T-helper 2 cell treated with Interferon-gamma antibody and Interleukin-4, amounts not matched to agents 5 μg/mL and 100 μg/mL, for 36 hours (primary cell): ENCODE measurements around the gene PTPRK.
"Not testable (repeated sequence)": the region's sequence is repeated elsewhere in the genome, so short reads cannot be mapped to it uniquely, and the experiment has no call there.

Experiments used
- DNase-seq: peaks from one replicate; pipeline ENCODE4 v3.0.0; 2021; ENCODE audit warnings: low spot score
- H3K27ac Mint-ChIP-seq: one replicate; pipeline ENCODE4 v1.8.0; 2021; ENCODE audit warnings: mild to moderate bottlenecking, mixed read lengths
- H3K27me3 Mint-ChIP-seq: one replicate; pipeline ENCODE4 v1.8.0; 2021; ENCODE audit warnings: low read depth, mixed read lengths
- H3K36me3 Mint-ChIP-seq: one replicate; pipeline ENCODE4 v1.8.0; 2021; ENCODE audit warnings: low read depth, mixed read lengths
- H3K4me1 Mint-ChIP-seq: one replicate; pipeline ENCODE4 v1.8.0; 2021; ENCODE audit warnings: low read depth, mixed read lengths
- H3K4me3 Mint-ChIP-seq: one replicate; pipeline ENCODE4 v1.8.0; 2022; ENCODE audit warnings: mild to moderate bottlenecking, moderate library complexity, mixed read lengths
- H3K9me3 Mint-ChIP-seq: one replicate; pipeline ENCODE4 v1.8.0; 2021; ENCODE audit warnings: mixed read lengths

Gene PTPRK

DNA sequence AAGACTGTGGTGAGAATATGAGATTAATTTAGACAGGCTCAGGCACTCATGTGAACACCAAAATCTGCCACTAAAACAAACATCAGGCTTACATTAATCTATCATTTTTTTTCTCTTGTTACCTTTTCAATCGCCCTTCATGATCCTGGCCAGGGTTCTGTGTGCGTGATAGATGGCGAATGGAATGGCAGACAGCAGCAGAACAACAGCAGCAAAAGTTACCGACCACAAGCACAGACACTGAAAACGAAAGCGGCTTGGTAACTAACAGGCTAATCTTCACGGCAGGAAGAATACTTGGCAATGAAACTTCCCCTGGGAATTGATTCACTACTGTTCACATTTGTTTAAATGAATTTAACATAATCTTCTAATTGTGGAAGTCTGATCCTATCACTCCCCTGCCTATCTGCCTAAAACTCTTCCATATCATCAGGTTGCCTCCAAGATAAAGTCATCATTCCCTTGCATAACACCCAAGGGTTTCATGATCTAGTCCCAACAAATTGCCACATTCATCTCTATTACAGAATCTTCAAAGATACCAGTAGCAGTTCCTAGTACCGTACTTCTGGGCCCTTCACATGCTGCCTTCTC, 28.7 kb downstream of the PTPRK start:
- Mint-ChIP-seq H3K9me3 (no peaks in the 10 kb centered on the region), H3K4me1 (peaks cover 5% of the 10 kb centered on the region), H3K27ac (no peak overlapping the region), H3K4me3 (peak overlapping the region; percentile 7), H3K36me3 (no peaks in the 10 kb centered on the region), H3K27me3 (peaks cover 10% of the 10 kb centered on the region)
- DNase-seq = no peak

DNA sequence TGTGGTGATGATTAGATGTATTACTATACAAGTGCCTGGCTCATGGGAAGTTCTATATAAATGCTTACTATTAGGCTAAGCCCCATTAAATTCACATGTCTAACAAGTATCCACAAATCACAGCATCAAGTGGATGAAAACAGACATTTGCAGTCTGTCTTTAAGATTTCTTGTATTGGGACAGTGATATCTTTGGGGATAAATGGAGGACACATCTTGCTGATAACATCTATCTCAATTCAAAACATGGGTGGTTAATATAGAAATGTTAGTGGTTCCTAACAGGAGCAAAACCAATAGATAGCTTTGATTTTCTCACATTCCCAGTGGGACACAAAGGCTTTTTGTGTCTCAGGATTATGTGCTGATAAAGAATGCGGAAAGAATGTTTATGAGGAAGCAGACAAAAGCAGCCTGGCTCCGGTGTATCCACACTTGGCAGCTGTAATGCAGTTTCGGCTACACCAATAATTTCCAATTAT, 29.3 kb downstream of the PTPRK start:
- no peaks in the 10 kb centered on the region for H3K9me3 Mint-ChIP-seq
- no peak for DNase-seq
- peaks cover 5% of the 10 kb centered on the region for H3K4me1 Mint-ChIP-seq
- no peak overlapping the region for H3K4me3 Mint-ChIP-seq
- no peak overlapping the region for H3K27ac Mint-ChIP-seq
- peaks cover 10% of the 10 kb centered on the region for H3K27me3 Mint-ChIP-seq
- H3K36me3 Mint-ChIP-seq = no peaks in the 10 kb centered on the region

DNA sequence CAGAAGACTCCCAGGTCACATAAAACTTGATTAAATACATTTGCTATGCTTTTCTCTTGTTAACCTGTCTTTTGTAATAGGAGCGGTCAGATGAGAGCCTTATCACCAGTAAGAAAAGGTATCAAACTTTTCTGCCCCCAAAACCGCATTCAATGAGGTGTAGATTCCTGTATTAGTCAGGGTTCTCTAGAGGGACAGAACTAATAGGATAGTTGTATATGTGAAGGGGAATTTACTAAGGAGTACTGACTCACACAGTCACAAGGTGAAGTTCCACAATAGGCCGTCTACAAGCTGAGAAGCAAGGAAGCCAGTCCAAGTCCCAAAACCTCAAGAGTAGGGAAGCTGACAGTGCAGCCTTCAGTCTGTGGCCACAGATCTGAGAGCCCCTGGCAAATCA, 32.7 kb downstream of the PTPRK start:
- Mint-ChIP-seq H3K27me3 (peaks cover 2% of the 10 kb centered on the region), H3K36me3 (no peaks in the 10 kb centered on the region), H3K4me3 (no peak overlapping the region), H3K4me1 (peaks cover 5% of the 10 kb centered on the region), H3K9me3 (no peaks in the 10 kb centered on the region), H3K27ac (no peak overlapping the region)
- no peak for DNase-seq

DNA sequence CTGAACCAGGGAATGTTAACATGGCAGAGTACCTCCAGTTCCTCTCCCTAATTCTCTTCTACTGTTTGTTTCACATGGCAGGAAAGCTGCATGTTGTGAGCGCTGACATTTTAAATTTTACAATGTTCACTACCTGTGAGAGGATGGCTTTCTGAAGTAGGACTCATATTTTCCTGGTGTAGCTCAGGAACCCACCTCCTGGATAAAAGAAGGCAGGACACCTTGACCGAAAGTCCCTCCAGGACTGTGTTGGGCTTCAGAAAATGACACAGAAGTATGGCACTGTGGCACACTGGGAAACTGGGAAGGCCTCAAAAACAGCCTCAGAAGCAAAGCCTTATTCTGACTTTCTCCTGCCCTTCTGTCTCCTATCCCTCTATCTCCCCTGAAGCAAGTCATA, 33.3 kb downstream of the PTPRK start:
- Mint-ChIP-seq H3K36me3 (no peaks in the 10 kb centered on the region), H3K4me3 (no peak overlapping the region), H3K9me3 (no peaks in the 10 kb centered on the region), H3K4me1 (peaks cover 5% of the 10 kb centered on the region), H3K27me3 (no peaks in the 10 kb centered on the region), H3K27ac (no peak overlapping the region)
- no peak for DNase-seq

DNA sequence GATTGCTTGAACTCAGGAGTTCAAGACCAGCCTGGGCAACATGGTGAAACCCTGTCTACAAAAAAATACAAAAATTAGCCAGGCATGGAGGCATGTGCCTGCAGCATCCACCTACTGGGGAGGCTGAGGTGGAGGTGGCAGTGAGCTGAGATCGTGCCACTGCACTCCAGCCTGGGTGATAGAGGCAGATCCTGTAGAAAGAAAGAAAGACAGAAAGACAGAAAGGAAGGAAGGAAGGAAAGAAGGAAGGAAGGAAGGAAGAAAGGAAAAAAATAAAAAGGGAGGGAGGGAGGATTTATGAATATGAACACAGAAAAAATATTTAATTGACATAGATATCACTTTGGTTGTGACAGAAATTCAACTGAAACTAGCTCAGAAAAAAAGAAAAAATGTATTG, 33.8 kb downstream of the PTPRK start:
- H3K27me3 Mint-ChIP-seq, H3K9me3 Mint-ChIP-seq, H3K36me3 Mint-ChIP-seq, H3K4me3 Mint-ChIP-seq, H3K27ac Mint-ChIP-seq, H3K4me1 Mint-ChIP-seq, DNase-seq: not testable (repeated sequence)

DNA sequence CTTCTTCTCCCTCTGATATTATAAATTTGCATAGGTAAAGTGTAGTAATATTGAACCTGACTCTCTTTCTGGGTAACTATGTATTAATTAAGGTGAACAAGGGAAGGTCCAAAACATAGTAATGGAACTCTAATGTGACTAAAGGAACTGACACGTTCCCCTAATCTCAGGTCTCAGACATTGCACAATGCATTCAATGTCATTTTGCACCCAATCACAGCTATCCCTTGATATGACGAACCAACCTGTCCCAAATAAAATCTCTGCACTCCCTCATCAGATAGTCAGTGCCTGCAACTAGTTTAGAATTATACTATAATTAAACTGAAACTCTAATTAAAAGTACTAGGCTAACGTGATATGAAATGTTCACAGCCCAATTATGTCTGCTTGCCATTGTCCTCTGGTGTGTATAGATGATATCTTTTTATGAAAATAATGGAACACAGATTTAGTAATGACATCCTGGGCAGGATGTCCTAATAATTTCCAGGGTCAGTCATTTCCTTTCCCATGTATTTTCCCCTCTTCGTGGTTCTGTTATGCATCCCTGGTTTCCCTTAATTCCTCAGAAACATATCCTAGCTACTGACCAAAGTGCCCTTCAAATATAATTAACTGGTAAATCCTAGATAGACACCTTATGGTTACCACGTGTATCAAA, 36.8 kb downstream of the PTPRK start:
- Mint-ChIP-seq H3K27me3 (no peaks in the 10 kb centered on the region), H3K27ac (no peak overlapping the region), H3K36me3 (no peaks in the 10 kb centered on the region), H3K9me3 (no peaks in the 10 kb centered on the region), H3K4me1 (peaks cover 2% of the 10 kb centered on the region), H3K4me3 (no peak overlapping the region)
- no peak for DNase-seq

DNA sequence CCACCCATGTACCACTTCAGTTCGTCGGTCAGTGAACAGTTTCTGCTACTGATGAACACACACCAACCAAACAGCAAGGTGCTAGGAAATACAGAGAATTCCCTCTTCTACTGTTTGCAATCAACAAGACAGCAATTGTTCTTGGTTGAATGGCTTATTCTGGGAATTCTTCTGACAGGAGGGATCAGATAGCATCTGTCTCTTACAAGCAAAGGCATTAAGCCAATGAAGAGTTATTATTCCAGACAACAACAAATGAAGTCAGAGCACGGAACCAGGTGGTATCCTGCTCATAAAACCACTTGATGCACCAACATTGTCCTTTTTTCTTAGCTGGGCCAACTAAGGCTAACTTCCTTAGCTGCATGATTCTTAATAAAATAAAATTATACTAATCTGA, 37.8 kb downstream of the PTPRK start:
- H3K9me3 Mint-ChIP-seq = no peaks in the 10 kb centered on the region
- no peaks in the 10 kb centered on the region for H3K27me3 Mint-ChIP-seq
- H3K4me1 Mint-ChIP-seq = peaks cover 6% of the 10 kb centered on the region
- no peak for DNase-seq
- no peak overlapping the region for H3K27ac Mint-ChIP-seq
- H3K36me3 Mint-ChIP-seq = no peaks in the 10 kb centered on the region
- H3K4me3 Mint-ChIP-seq = no peak overlapping the region

DNA sequence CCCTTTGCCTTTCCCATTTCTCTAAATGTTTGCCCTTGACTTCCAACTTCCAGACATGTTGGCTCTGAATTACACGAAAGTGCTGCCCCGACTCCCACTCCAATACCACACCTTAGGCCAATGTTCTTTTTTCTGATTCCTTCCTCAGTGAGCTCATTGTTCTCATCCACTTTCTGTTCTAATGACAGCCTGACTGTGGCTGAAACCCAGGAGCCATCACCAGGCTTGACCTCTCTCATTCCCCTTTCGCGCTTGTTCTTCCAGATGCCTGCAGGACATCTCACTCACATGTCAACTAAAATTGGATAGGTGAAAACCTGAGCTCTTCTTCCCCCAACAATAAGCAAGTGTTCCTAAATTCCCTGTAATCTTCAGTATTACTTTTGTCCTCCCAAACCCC, 40.4 kb downstream of the PTPRK start:
- Mint-ChIP-seq H3K4me1 (peaks cover 6% of the 10 kb centered on the region), H3K27ac (no peak overlapping the region), H3K9me3 (no peaks in the 10 kb centered on the region), H3K36me3 (no peaks in the 10 kb centered on the region), H3K4me3 (no peak overlapping the region), H3K27me3 (no peaks in the 10 kb centered on the region)
- DNase-seq = no peak

DNA sequence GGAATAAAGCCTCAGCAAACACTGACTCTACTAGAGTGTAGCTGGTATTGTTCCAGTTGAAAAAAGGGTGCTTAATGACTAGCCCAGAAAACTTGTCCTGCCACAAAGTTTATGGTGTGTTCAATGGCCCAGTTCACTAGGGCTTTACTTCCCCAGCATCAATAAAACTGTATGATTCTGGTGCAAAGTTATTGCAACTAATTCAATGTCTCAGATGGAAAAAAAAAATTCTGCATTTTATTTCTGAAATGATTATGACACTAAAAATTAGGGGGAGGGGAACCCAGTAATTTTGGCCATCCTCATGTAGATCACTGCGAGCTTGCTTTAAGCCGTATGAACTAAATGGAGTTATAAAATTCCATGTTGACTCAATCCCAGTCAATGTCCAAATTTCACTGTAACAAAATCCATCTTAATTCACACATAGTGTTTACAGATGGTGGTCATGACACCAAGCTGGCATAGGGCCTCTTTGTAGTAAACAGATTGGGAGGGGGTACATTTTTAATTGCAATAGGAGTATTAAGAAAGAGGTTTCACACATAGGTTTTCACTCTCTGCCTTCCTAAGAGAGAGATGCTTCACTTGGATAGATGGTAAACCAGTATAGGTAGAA, 41.2 kb downstream of the PTPRK start:
- Mint-ChIP-seq H3K36me3 (no peaks in the 10 kb centered on the region), H3K27me3 (no peaks in the 10 kb centered on the region), H3K27ac (no peak overlapping the region), H3K4me1 (peaks cover 6% of the 10 kb centered on the region), H3K4me3 (peak overlapping the region; percentile 65), H3K9me3 (no peaks in the 10 kb centered on the region)
- no peak for DNase-seq

DNA sequence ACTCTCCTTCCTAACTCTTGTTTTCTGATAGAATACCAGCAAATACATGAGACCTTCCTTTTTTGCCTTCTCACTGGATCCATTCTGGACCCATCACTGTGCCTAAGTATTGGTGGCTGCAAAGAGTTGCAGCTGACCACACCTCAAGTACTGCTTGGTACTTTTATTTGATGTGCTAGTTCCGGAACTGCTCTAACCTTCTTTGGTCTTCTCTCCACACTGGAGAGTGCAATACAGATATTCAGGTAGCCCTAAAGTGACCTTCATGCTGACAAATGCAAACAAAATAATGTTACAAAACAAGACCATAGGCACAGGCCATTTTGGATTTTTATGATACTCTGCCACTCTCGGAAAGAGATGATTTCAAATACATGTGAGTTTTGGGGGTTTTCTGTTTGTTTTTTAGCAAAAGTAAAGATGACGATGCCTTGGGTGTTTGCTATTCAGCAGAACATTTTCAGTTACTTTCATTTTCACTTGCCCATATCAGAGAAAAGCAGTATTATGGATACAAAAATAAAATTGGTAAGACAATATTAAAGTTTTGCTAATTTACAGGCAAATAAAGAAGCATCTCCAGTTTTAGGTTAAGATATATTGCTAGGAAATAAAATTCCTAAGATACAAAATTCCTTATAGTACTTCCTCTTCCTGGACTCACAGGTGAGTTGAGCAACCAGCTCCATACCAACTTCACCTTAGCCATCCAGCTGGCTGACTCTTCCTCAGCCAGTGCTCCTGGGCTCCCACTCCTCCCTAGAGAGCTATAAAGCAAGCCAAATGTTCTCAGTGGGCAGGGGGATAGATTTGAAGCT, 42.0 kb downstream of the PTPRK start:
- H3K9me3 Mint-ChIP-seq = no peaks in the 10 kb centered on the region
- no peaks in the 10 kb centered on the region for H3K36me3 Mint-ChIP-seq
- H3K27ac Mint-ChIP-seq = peak overlapping the region; percentile 47
- H3K27me3 Mint-ChIP-seq = no peaks in the 10 kb centered on the region
- peaks cover 6% of the 10 kb centered on the region for H3K4me1 Mint-ChIP-seq
- no peak for DNase-seq
- peak overlapping the region; percentile 65 for H3K4me3 Mint-ChIP-seq

DNA sequence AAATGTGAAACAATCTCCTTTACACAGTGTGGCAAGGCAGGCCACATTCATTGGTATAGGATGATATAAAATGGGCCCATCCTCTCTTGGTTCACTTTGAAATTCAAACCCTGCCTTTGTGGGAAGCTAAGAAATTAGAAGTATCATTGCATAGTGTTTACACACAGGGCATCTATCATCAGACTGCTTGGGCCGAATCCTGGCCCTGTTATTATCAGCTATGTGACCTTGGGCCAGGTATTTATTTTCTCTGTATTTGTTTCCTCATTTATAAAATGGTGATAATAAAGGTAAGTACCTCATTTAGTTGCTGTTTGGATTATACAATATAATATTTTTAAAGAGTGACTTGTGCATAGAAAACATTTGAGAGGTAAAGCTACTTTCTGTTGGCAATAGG, 45.5 kb downstream of the PTPRK start:
- Mint-ChIP-seq H3K4me3 (no peak overlapping the region), H3K27me3 (no peaks in the 10 kb centered on the region), H3K4me1 (peaks cover 6% of the 10 kb centered on the region), H3K36me3 (no peaks in the 10 kb centered on the region), H3K27ac (no peak overlapping the region), H3K9me3 (no peaks in the 10 kb centered on the region)
- no peak for DNase-seq

DNA sequence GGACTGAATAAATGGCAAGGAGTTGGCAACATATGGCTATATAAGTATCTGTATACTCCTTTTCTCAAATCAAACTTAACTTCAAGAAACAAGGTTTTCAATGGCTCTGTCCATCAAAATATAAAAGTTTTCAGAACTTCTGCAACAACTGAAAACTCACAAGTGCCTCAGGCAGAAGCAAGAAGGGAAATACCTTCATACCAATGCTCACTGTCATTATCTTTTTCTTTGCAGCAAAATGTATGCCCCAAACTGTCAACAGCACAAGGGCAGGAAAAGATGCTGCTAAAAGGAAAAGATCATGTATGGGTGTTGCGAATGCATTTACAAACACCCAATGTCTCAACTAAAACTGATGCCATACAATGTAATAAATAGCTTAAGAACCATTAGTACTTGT, 45.9 kb downstream of the PTPRK start:
- no peaks in the 10 kb centered on the region for H3K9me3 Mint-ChIP-seq
- no peaks in the 10 kb centered on the region for H3K27me3 Mint-ChIP-seq
- H3K4me1 Mint-ChIP-seq = peaks cover 6% of the 10 kb centered on the region
- DNase-seq = no peak
- no peak overlapping the region for H3K4me3 Mint-ChIP-seq
- H3K36me3 Mint-ChIP-seq = no peaks in the 10 kb centered on the region
- H3K27ac Mint-ChIP-seq = no peak overlapping the region

DNA sequence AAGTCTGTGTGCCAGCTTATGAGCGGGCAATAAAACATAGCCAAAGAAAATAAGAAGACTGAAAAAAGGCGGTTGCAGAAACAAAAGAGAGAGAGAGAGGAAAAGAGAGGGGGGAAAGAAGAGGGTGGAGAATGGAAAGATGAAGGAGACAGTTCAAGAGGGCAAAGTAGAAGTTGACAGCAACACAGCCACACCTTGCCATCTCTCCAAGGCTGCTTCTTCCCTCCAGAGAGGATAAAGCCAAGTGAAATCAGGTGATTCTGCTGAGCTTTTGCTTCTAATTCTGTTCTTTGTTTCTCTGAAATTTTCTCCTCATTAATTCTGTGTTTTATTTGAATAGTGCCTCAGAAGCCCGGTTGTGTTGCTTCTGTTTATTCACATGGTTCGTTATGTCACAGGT, 48.5 kb downstream of the PTPRK start:
- H3K27me3 Mint-ChIP-seq = no peaks in the 10 kb centered on the region
- DNase-seq = no peak
- H3K4me1 Mint-ChIP-seq = no peaks in the 10 kb centered on the region

More for the DNA sequence above, 48.5 kb downstream of the PTPRK start:
- Mint-ChIP-seq H3K9me3 (no peaks in the 10 kb centered on the region), H3K4me3 (no peak overlapping the region), H3K36me3 (no peaks in the 10 kb centered on the region), H3K27ac (no peak overlapping the region)
